SK-N-SH treated with all-trans-retinoic acid at 6 μM for 48 hours (cell line): ENCODE measurements around the gene LGMN.
"Not testable (repeated sequence)": the region's sequence is repeated elsewhere in the genome, so short reads cannot be mapped to it uniquely, and the experiment has no call there.

Experiments
- GLIS3 ChIP-seq: fragments of 250-450 bp; sonication (Bioruptor Pico); IDR thresholded peaks from 2 replicates; pipeline ENCODE4 v1.5.0; 2020; ENCODE audit warnings: mild to moderate bottlenecking, moderate library complexity
- ISL1 ChIP-seq: fragments of 250-450 bp; sonication (Bioruptor Pico); IDR thresholded peaks from 2 replicates; pipeline ENCODE4 v2.1.2; 2022; ENCODE audit warnings: mild to moderate bottlenecking, moderate library complexity
- ZFP3 ChIP-seq: fragments of 250-450 bp; sonication (Bioruptor Pico); IDR thresholded peaks from 2 replicates; pipeline ENCODE4 v1.5.0; 2020; ENCODE audit warnings: mild to moderate bottlenecking, moderate library complexity
- ZFP30 ChIP-seq: fragments of 450-650 bp; formaldehyde crosslinking; IDR thresholded peaks from 2 replicates; pipeline ENCODE4 v1.5.0; 2022; ENCODE audit warnings: mild to moderate bottlenecking, moderate library complexity
- ZNF8 ChIP-seq: fragments of 450-650 bp; formaldehyde crosslinking; IDR thresholded peaks from 2 replicates; pipeline ENCODE4 v1.5.0; 2020; ENCODE audit warnings: mild to moderate bottlenecking, moderate library complexity
- TF ChIP-seq, protein P1 (sequence below): fragments of 250-450 bp; sonication (Bioruptor Pico); IDR thresholded peaks from 2 replicates; pipeline ENCODE4 v1.5.1; 2020; ENCODE audit warnings: low read depth, mild to moderate bottlenecking, moderate library complexity
- TF ChIP-seq, protein P2 (sequence below): fragments of 250-450 bp; sonication (Bioruptor Pico); IDR thresholded peaks from 2 replicates; pipeline ENCODE4 v1.8.0; 2021; ENCODE audit warnings: low read depth, mild to moderate bottlenecking, moderate library complexity, borderline replicate concordance

DNA sequence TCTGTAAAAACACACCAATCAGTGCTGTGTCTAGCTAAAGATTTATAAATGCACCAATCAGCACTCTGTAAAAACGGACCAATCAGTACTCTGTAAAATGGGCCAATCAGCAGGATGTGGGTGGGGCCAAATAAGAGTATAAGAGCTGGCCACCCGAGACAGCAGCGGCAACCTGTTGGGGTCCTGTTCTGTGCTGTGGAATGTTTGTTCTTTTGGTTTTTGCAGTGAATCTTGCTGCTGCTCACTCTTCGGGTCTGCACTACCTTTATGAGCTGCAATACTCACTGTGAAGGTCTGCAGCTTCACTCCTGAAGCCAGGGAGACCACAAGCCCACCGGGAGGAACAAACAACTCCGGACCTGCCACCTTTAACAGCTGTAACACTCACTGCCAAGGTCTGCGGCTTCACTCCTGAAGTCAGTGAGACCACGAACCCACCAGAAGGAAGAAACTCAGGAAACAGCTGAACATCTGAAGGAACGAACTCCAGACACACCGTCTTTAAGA, 1.8 kb upstream of the LGMN start:
- not testable (repeated sequence) for TF ChIP-seq ZNF8 (CRISPR knock-in tag); ZFP3 (CRISPR knock-in tag); GLIS3 (CRISPR knock-in tag); ZFP30 (CRISPR knock-in tag); ISL1
- TF ChIP-seq, protein P1, sequence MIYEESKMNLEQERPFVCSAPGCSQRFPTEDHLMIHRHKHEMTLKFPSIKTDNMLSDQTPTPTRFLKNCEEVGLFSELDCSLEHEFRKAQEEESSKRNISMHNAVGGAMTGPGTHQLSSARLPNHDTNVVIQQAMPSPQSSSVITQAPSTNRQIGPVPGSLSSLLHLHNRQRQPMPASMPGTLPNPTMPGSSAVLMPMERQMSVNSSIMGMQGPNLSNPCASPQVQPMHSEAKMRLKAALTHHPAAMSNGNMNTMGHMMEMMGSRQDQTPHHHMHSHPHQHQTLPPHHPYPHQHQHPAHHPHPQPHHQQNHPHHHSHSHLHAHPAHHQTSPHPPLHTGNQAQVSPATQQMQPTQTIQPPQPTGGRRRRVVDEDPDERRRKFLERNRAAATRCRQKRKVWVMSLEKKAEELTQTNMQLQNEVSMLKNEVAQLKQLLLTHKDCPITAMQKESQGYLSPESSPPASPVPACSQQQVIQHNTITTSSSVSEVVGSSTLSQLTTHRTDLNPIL (CRISPR knock-in tag), result not testable (repeated sequence)
- TF ChIP-seq, protein P2, sequence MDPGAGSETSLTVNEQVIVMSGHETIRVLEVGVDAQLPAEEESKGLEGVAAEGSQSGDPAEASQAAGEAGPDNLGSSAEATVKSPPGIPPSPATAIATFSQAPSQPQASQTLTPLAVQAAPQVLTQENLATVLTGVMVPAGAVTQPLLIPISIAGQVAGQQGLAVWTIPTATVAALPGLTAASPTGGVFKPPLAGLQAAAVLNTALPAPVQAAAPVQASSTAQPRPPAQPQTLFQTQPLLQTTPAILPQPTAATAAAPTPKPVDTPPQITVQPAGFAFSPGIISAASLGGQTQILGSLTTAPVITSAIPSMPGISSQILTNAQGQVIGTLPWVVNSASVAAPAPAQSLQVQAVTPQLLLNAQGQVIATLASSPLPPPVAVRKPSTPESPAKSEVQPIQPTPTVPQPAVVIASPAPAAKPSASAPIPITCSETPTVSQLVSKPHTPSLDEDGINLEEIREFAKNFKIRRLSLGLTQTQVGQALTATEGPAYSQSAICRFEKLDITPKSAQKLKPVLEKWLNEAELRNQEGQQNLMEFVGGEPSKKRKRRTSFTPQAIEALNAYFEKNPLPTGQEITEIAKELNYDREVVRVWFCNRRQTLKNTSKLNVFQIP (CRISPR knock-in tag), result not testable (repeated sequence)
